Mesendoderm (in vitro differentiated cells): ENCODE data around the gene EBF3.

Experiments used
- DNase-seq: peaks from one replicate; pipeline ENCODE4 v3.0.0; 2013
- H2AK5ac ChIP-seq: 2 replicates; pipeline ENCODE4 v1.6.1; 2013; ENCODE audit warnings: low read length, inconsistent platforms
- H2BK120ac ChIP-seq: 2 replicates; pipeline ENCODE4 v1.6.1; 2013; ENCODE audit warnings: low read depth, mild to moderate bottlenecking, low read length, moderate library complexity, mixed read lengths
- H2BK15ac ChIP-seq: replicated peaks from 2 replicates; pipeline ENCODE4 v1.6.1; 2013; ENCODE audit warnings: low read depth, mild to moderate bottlenecking, moderate library complexity
- H2BK5ac ChIP-seq: 2 replicates; pipeline ENCODE4 v1.6.1; 2013; ENCODE audit warnings: low read length, inconsistent platforms
- H3K18ac ChIP-seq: 2 replicates; pipeline ENCODE4 v1.6.1; 2013; ENCODE audit warnings: mild to moderate bottlenecking, low read length, mixed read lengths
- H3K23ac ChIP-seq: one replicate; pipeline ENCODE4 v1.6.1; 2013; ENCODE audit warnings: low read length
- H3K27ac ChIP-seq: 2 replicates; pipeline ENCODE4 v1.5.1; 2013; ENCODE audit warnings: low read depth, mild to moderate bottlenecking, inconsistent platforms, low read length, moderate library complexity
- H3K27me3 ChIP-seq: 2 replicates; pipeline ENCODE4 v1.6.1; 2013; ENCODE audit warnings: low read length, control low read depth, mild to moderate bottlenecking, inconsistent platforms; ENCODE audit not compliant: insufficient read depth, poor library complexity
- H3K36me3 ChIP-seq: 2 replicates; pipeline ENCODE4 v1.6.1; 2013; ENCODE audit warnings: low read length, inconsistent platforms; ENCODE audit not compliant: control insufficient read depth, insufficient read depth
- H3K4ac ChIP-seq: one replicate; pipeline ENCODE4 v1.6.1; 2013; ENCODE audit warnings: low read depth, mild to moderate bottlenecking, low read length, moderate library complexity
- H3K4me1 ChIP-seq: 2 replicates; pipeline ENCODE4 v1.6.1; 2013; ENCODE audit warnings: low read depth, low read length, inconsistent platforms; ENCODE audit not compliant: control insufficient read depth
- H3K4me2 ChIP-seq: 2 replicates; pipeline ENCODE4 v1.6.1; 2013; ENCODE audit warnings: low read length
- H3K4me3 ChIP-seq: 2 replicates; pipeline ENCODE4 v1.5.1; 2013; ENCODE audit warnings: mild to moderate bottlenecking, low read length
- H3K56ac ChIP-seq: one replicate; pipeline ENCODE4 v1.6.1; 2013; ENCODE audit warnings: low read length
- H3K79me1 ChIP-seq: 2 replicates; pipeline ENCODE4 v1.6.1; 2013; ENCODE audit warnings: low read length, inconsistent platforms
- H3K79me2 ChIP-seq: 2 replicates; pipeline ENCODE4 v1.6.1; 2013; ENCODE audit warnings: mild to moderate bottlenecking, low read length; ENCODE audit not compliant: control insufficient read depth, insufficient read depth
- H3K9ac ChIP-seq: 2 replicates; pipeline ENCODE4 v1.6.1; 2013; ENCODE audit warnings: low read length, inconsistent platforms
- H4K5ac ChIP-seq: one replicate; pipeline ENCODE4 v1.6.1; 2013; ENCODE audit warnings: low read length
- H4K8ac ChIP-seq: one replicate; pipeline ENCODE4 v1.6.1; 2013; ENCODE audit warnings: low read depth, mild to moderate bottlenecking, control low read depth, low read length, moderate library complexity
- WGBS: extraction: QIAGEN DNeasy Blood & Tissue Kit; methylation state at CpG from one replicate; pipeline ENCODE4 v1.1.7; 2013; ENCODE audit warnings: low lambda C conversion rate, missing lambda C conversion rate; ENCODE audit not compliant: insufficient coverage; ENCODE audit errors: extremely low coverage; 5-methylcytosine and 5-hydroxymethylcytosine counted together

EBF3 gene

GRCh38 chr10:129880191-129880870, 83.7 kb downstream of the EBF3 start:
- Histone ChIP-seq H3K56ac (no peak overlapping the region), H2BK15ac (no peak overlapping the region), H2BK120ac (no peak overlapping the region), H3K9ac (no peak overlapping the region), H3K36me3 (no peaks in the 10 kb centered on the region), H3K79me1 (no peaks in the 10 kb centered on the region), H3K4me3 (no peak overlapping the region), H3K27me3 (no peaks in the 10 kb centered on the region), H3K18ac (no peak overlapping the region), H3K79me2 (no peaks in the 10 kb centered on the region), H3K4ac (no peak overlapping the region), H4K8ac (no peak overlapping the region), H3K23ac (no peak overlapping the region), H2BK5ac (no peak overlapping the region), H3K4me2 (no peak overlapping the region), H4K5ac (no peak overlapping the region), H3K27ac (no peak overlapping the region), H2AK5ac (no peak overlapping the region), H3K4me1 (no peaks in the 10 kb centered on the region)
- DNase-seq: no peak
- no CpG with 5 or more reads among the region's 8 CpGs for WGBS

GRCh38 chr10:129879655-129880054, 84.4 kb downstream of the EBF3 start:
- H3K79me2 ChIP-seq: no peaks in the 10 kb centered on the region
- H3K4me2 ChIP-seq: no peak overlapping the region
- no peaks in the 10 kb centered on the region for H3K79me1 ChIP-seq
- H3K4me1 ChIP-seq: no peaks in the 10 kb centered on the region
- no peak overlapping the region for H3K23ac ChIP-seq
- no peak overlapping the region for H3K18ac ChIP-seq
- DNase-seq: no peak
- H2AK5ac ChIP-seq: no peak overlapping the region
- H4K8ac ChIP-seq: no peak overlapping the region
- H3K27me3 ChIP-seq: no peaks in the 10 kb centered on the region
- no peak overlapping the region for H4K5ac ChIP-seq
- no CpG with 5 or more reads among the region's 14 CpGs for WGBS
- H2BK15ac ChIP-seq: no peak overlapping the region
- H2BK120ac ChIP-seq: no peak overlapping the region
- H3K36me3 ChIP-seq: no peaks in the 10 kb centered on the region
- no peak overlapping the region for H3K4me3 ChIP-seq
- no peak overlapping the region for H3K4ac ChIP-seq
- no peak overlapping the region for H2BK5ac ChIP-seq
- H3K56ac ChIP-seq: no peak overlapping the region
- no peak overlapping the region for H3K9ac ChIP-seq
- H3K27ac ChIP-seq: no peak overlapping the region

- no peak overlapping the region for H4K5ac ChIP-seq
- no peaks in the 10 kb centered on the region for H3K79me2 ChIP-seq
- no peaks in the 10 kb centered on the region for H3K4me1 ChIP-seq
- no peak overlapping the region for H2BK120ac ChIP-seq
- H3K4ac ChIP-seq: no peak overlapping the region
- no peak overlapping the region for H3K23ac ChIP-seq
- H2BK5ac ChIP-seq: no peak overlapping the region
- H3K36me3 ChIP-seq: no peaks in the 10 kb centered on the region
- H3K79me1 ChIP-seq: no peaks in the 10 kb centered on the region
- WGBS: no CpG with 5 or more reads among the region's 6 CpGs
- no peak overlapping the region for H3K9ac ChIP-seq
- H3K27me3 ChIP-seq: no peaks in the 10 kb centered on the region
- no peak overlapping the region for H2AK5ac ChIP-seq
- no peak overlapping the region for H3K4me2 ChIP-seq
- H3K56ac ChIP-seq: no peak overlapping the region
- H3K4me3 ChIP-seq: no peak overlapping the region
- H3K27ac ChIP-seq: no peak overlapping the region
- no peak overlapping the region for H2BK15ac ChIP-seq
- H3K18ac ChIP-seq: no peak overlapping the region
- no peak overlapping the region for H4K8ac ChIP-seq
- DNase-seq: no peak
Measured at GRCh38 chr10:129878835-129879234, 85.2 kb downstream of the EBF3 start.

DNA sequence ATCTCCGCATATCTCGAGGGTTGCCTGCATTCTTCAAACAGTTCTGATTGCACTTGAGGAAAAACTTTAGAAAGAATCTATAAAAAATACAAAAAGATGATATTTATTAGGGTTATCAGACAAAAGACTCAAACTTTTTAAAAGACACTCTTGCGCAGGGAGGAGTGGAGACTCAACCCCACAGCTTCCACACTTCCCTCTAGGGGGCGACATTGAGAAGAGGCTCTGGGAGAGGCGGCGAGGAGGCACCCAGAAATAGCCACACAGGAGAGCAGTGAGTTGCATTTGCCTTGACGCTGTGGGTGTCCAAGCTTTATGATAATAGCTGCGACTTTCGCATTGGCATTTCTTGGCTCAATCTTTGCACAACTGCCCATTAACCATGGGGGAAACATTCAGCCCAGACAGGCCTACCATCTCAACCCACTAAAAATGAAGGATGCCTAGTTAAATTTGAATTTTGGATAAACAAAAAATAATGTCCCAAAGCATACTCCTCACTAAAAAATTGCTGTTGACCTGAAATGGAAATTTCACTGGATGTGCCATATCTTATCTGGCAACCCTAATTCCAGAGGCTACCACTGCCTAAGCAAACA, 86.2 kb downstream of the EBF3 start:
- Histone ChIP-seq H2BK120ac (no peak overlapping the region), H4K5ac (no peak overlapping the region), H3K79me1 (no peaks in the 10 kb centered on the region), H3K23ac (no peak overlapping the region), H3K27me3 (no peaks in the 10 kb centered on the region), H3K56ac (no peak overlapping the region), H3K36me3 (no peaks in the 10 kb centered on the region), H3K4me2 (no peak overlapping the region), H3K9ac (no peak overlapping the region), H3K79me2 (no peaks in the 10 kb centered on the region), H3K4me1 (no peaks in the 10 kb centered on the region), H2AK5ac (no peak overlapping the region), H4K8ac (no peak overlapping the region), H2BK5ac (no peak overlapping the region), H3K18ac (no peak overlapping the region), H3K27ac (no peak overlapping the region), H3K4ac (no peak overlapping the region), H2BK15ac (no peak overlapping the region), H3K4me3 (no peak overlapping the region)
- WGBS: no CpG with 5 or more reads among the region's 9 CpGs
- peak; percentile 58 for DNase-seq

DNA sequence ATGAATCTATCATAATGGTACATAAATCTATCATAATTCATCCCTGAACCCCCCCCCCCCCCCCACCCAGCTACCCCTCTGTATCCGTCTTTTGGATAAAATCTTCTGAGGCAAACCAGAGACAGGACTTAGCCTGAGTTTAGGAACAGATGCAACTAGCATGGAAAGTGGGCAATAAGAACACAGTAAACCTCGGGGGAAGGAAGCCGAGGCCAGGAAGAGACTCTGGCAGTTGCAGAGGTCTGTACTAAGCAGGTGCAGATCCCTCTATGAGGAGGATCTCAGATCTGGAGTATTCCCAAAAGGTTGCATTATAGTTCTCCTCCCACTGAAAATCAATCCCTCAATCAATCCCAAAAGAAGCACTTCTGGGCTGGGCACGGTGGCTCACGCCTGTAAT, 87.2 kb downstream of the EBF3 start:
- Histone ChIP-seq H3K4me2 (no peak overlapping the region), H2AK5ac (no peak overlapping the region), H3K4ac (no peak overlapping the region), H3K79me2 (no peaks in the 10 kb centered on the region), H3K56ac (no peak overlapping the region), H3K4me3 (no peak overlapping the region), H3K23ac (no peak overlapping the region), H4K8ac (no peak overlapping the region), H3K27me3 (no peaks in the 10 kb centered on the region), H3K4me1 (no peaks in the 10 kb centered on the region), H2BK5ac (no peak overlapping the region), H4K5ac (no peak overlapping the region), H2BK120ac (no peak overlapping the region), H2BK15ac (no peak overlapping the region), H3K18ac (no peak overlapping the region), H3K27ac (no peak overlapping the region), H3K36me3 (no peaks in the 10 kb centered on the region), H3K79me1 (no peaks in the 10 kb centered on the region), H3K9ac (no peak overlapping the region)
- no CpG with 5 or more reads among the region's 5 CpGs for WGBS
- no peak for DNase-seq
